Neural cell (in vitro differentiated cells): Measurements from ENCODE around the gene MYO18B. TPM values are rescaled to one million over a fixed set of nuclear protein-coding genes. Genes with fewer than 3 reads are reported as not detected.

ENCODE experiments used
- H2AFZ ChIP-seq: fragments of 200-600, 300-800 bp; sonication (generic), shearing (Covaris generic); 2 replicates; pipeline ENCODE4 v1.6.0; 2014; ENCODE audit warnings: low read depth, mild to moderate bottlenecking, antibody characterized with exemption, low read length, moderate library complexity
- H3F3A ChIP-seq: fragments of 200-600 bp; shearing (Covaris generic); 2 replicates; pipeline ENCODE4 v1.6.1; 2016; ENCODE audit warnings: mild to moderate bottlenecking, moderate library complexity, mixed read lengths, antibody characterized with exemption, low read length; ENCODE audit not compliant: insufficient read depth, poor library complexity, severe bottlenecking
- H3K27ac ChIP-seq: fragments of 200-600, 300-800 bp; sonication (generic), shearing (Covaris generic); 2 replicates; pipeline ENCODE4 v1.5.1; 2014; ENCODE audit warnings: mild to moderate bottlenecking, low read length, moderate library complexity
- H3K27me3 ChIP-seq: fragments of 300-800, 200-600 bp; sonication (generic), shearing (Covaris generic); 2 replicates; pipeline ENCODE4 v1.6.0; 2014; ENCODE audit warnings: mild to moderate bottlenecking, low read depth, low read length, moderate library complexity; ENCODE audit not compliant: insufficient read depth
- H3K36me3 ChIP-seq: fragments of 300-800, 200-600 bp; sonication (generic), shearing (Covaris generic); 2 replicates; pipeline ENCODE4 v1.5.1; 2014; ENCODE audit warnings: mild to moderate bottlenecking, antibody characterized with exemption, low read length, moderate library complexity; ENCODE audit not compliant: insufficient read depth
- H3K4me2 ChIP-seq: fragments of 300-800, 200-600 bp; sonication (generic), shearing (Covaris generic); 2 replicates; pipeline ENCODE4 v1.6.0; 2014; ENCODE audit warnings: mild to moderate bottlenecking, low read length
- H3K4me3 ChIP-seq: fragments of 300-800, 200-600 bp; sonication (generic), shearing (Covaris generic); 2 replicates; pipeline ENCODE4 v1.5.1; 2014; ENCODE audit warnings: mild to moderate bottlenecking, low read length, moderate library complexity
- H3K79me2 ChIP-seq: fragments of 200-600 bp; shearing (Covaris generic); replicated peaks from 2 replicates; pipeline ENCODE4 v1.6.0; 2014; ENCODE audit warnings: mild to moderate bottlenecking, low read length, moderate library complexity; ENCODE audit not compliant: insufficient read depth
- H3K9ac ChIP-seq: fragments of 300-800, 200-600 bp; sonication (generic), shearing (Covaris generic); 2 replicates; pipeline ENCODE4 v1.6.1; 2016; ENCODE audit warnings: mild to moderate bottlenecking, low read length, mixed read lengths
- H3K9me2 ChIP-seq: fragments of 200-600 bp; shearing (Covaris generic); 2 replicates; pipeline ENCODE4 v1.6.1; 2016; ENCODE audit warnings: mild to moderate bottlenecking, low read length, mixed read lengths; ENCODE audit not compliant: insufficient read depth
- H3K9me3 ChIP-seq: fragments of 200-600, 300-800 bp; sonication (generic), shearing (Covaris generic); 2 replicates; pipeline ENCODE4 v1.6.1; 2016; ENCODE audit warnings: mild to moderate bottlenecking, mixed run types, low read length, moderate library complexity, mixed read lengths
- H4K20me1 ChIP-seq: fragments of 200-600 bp; shearing (Covaris generic); 2 replicates; pipeline ENCODE4 v1.6.1; 2016; ENCODE audit warnings: mild to moderate bottlenecking, mixed run types; ENCODE audit not compliant: insufficient read depth
- EP300 ChIP-seq: fragments of 450-650 bp; conservative IDR thresholded peaks from 2 replicates; pipeline ENCODE4 v1.6.1; 2014; ENCODE audit warnings: antibody characterized with exemption, mild to moderate bottlenecking, moderate library complexity; ENCODE audit not compliant: poor library complexity, severe bottlenecking
- EZH2 ChIP-seq: fragments of 200-600, 300-800 bp; shearing (Covaris generic), sonication (generic); IDR thresholded peaks from 2 replicates; pipeline ENCODE4 v1.6.1; 2014; ENCODE audit warnings: antibody characterized with exemption, low read length, borderline replicate concordance, mild to moderate bottlenecking; ENCODE audit not compliant: insufficient read depth, poor library complexity, severe bottlenecking
- MXI1 ChIP-seq: fragments of 450-650 bp; conservative IDR thresholded peaks from 2 replicates; pipeline ENCODE4 v1.6.1; 2014; ENCODE audit warnings: antibody characterized with exemption, mild to moderate bottlenecking; ENCODE audit not compliant: poor library complexity, severe bottlenecking
- POLR2AphosphoS5 ChIP-seq: IDR thresholded peaks from 2 replicates; pipeline ENCODE4 v1.6.1; 2012
- RAD21 ChIP-seq: fragments of 450-650 bp; conservative IDR thresholded peaks from 2 replicates; pipeline ENCODE4 v1.6.1; 2014; ENCODE audit warnings: antibody characterized with exemption, mild to moderate bottlenecking, moderate library complexity
- SMC3 ChIP-seq: fragments of 450-650 bp; conservative IDR thresholded peaks from 2 replicates; pipeline ENCODE4 v1.6.1; 2014; ENCODE audit warnings: antibody characterized with exemption, mild to moderate bottlenecking, moderate library complexity; ENCODE audit not compliant: poor library complexity
- TAF1 ChIP-seq: IDR thresholded peaks from 2 replicates; pipeline ENCODE4 v1.6.1; 2012; ENCODE audit warnings: low read depth
- polyA plus RNA-seq: library from polyadenylated mRNA; depleted of rRNA; stranded (reverse); fragments of >200 nt; gene quantifications from 2 replicates; pipeline ENCODE4 v1.2.3, GENCODE V29; 2014
- TF ChIP-seq, protein P1 (sequence below): fragments of 450-650 bp; IDR thresholded peaks from 2 replicates; pipeline ENCODE4 v1.5.1; 2014; ENCODE audit warnings: antibody characterized with exemption, mild to moderate bottlenecking, moderate library complexity; ENCODE audit not compliant: poor library complexity, severe bottlenecking
- TF ChIP-seq, protein P2 (sequence below): IDR thresholded peaks from 2 replicates; pipeline ENCODE4 v1.6.1; 2012; ENCODE audit warnings: borderline replicate concordance

The MYO18B gene
- polyA plus RNA-seq, 1 donor from 2014 or later, result 0.71 TPM

DNA sequence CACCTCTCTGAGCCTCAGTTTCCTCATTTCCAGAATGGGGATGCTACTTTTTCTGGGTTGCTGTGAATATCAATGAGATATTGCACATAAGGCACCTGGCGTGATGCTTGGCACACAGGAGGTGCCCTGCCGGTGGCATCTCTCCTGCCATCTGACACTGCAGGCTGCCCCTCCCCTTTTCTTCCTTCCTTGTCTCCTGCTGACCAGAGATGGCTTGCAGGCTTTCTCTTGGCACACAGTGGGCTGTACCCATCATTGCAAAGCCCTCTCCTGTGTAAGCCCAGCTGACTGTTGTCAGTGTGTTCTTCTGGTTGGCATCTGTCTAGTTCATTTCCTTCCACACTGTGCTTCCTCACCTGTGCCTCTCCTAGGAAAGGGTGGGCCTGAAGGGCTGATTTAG lies 91.7 kb downstream of the MYO18B start:
- H3K79me2 ChIP-seq, result no peaks in the 10 kb centered on the region
- no peaks in the 10 kb centered on the region for H3K27me3 ChIP-seq
- H3K4me3 ChIP-seq, result no peak overlapping the region
- H3F3A ChIP-seq, result no peaks in the 10 kb centered on the region
- H2AFZ ChIP-seq, result no peak overlapping the region
- H3K36me3 ChIP-seq, result no peaks in the 10 kb centered on the region
- no peak overlapping the region for H3K27ac ChIP-seq
- TF ChIP-seq EP300 (no peak), MXI1 (no peak), SMC3 (no peak), TAF1 (no peak), POLR2AphosphoS5 (no peak), RAD21 (no peak), EZH2 (no peak)
- TF ChIP-seq, protein P1, sequence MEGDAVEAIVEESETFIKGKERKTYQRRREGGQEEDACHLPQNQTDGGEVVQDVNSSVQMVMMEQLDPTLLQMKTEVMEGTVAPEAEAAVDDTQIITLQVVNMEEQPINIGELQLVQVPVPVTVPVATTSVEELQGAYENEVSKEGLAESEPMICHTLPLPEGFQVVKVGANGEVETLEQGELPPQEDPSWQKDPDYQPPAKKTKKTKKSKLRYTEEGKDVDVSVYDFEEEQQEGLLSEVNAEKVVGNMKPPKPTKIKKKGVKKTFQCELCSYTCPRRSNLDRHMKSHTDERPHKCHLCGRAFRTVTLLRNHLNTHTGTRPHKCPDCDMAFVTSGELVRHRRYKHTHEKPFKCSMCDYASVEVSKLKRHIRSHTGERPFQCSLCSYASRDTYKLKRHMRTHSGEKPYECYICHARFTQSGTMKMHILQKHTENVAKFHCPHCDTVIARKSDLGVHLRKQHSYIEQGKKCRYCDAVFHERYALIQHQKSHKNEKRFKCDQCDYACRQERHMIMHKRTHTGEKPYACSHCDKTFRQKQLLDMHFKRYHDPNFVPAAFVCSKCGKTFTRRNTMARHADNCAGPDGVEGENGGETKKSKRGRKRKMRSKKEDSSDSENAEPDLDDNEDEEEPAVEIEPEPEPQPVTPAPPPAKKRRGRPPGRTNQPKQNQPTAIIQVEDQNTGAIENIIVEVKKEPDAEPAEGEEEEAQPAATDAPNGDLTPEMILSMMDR, result no peak
- TF ChIP-seq, protein P2, sequence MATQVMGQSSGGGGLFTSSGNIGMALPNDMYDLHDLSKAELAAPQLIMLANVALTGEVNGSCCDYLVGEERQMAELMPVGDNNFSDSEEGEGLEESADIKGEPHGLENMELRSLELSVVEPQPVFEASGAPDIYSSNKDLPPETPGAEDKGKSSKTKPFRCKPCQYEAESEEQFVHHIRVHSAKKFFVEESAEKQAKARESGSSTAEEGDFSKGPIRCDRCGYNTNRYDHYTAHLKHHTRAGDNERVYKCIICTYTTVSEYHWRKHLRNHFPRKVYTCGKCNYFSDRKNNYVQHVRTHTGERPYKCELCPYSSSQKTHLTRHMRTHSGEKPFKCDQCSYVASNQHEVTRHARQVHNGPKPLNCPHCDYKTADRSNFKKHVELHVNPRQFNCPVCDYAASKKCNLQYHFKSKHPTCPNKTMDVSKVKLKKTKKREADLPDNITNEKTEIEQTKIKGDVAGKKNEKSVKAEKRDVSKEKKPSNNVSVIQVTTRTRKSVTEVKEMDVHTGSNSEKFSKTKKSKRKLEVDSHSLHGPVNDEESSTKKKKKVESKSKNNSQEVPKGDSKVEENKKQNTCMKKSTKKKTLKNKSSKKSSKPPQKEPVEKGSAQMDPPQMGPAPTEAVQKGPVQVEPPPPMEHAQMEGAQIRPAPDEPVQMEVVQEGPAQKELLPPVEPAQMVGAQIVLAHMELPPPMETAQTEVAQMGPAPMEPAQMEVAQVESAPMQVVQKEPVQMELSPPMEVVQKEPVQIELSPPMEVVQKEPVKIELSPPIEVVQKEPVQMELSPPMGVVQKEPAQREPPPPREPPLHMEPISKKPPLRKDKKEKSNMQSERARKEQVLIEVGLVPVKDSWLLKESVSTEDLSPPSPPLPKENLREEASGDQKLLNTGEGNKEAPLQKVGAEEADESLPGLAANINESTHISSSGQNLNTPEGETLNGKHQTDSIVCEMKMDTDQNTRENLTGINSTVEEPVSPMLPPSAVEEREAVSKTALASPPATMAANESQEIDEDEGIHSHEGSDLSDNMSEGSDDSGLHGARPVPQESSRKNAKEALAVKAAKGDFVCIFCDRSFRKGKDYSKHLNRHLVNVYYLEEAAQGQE, result no peak
- H4K20me1 ChIP-seq, result no peaks in the 10 kb centered on the region
- H3K9ac ChIP-seq, result no peak overlapping the region
- H3K9me2 ChIP-seq, result no peaks in the 10 kb centered on the region
- no peaks in the 10 kb centered on the region for H3K9me3 ChIP-seq
- H3K4me2 ChIP-seq, result no peak overlapping the region

DNA sequence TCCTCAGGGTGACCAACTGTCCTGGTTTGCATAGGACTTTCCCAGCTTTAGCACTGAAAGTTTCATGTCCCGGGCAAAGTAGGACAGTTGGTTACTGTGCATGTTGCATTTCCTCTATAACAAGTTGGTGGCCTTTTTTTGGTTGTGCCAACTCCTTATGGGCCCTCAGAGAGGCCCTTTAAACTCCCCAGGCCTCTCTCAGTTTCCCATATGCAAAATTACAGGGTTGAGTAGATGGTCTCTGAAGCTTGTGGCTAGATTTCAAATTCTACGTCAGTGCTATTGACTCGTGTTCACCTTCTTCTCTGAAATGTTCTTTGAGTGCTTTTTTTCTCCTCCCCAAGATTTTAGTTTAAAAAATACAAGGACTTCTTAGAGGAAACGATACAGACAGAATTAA lies 92.5 kb downstream of the MYO18B start:
- no peaks in the 10 kb centered on the region for H3K36me3 ChIP-seq
- H3K27me3 ChIP-seq, result no peaks in the 10 kb centered on the region
- no peak overlapping the region for H3K27ac ChIP-seq
- H3F3A ChIP-seq, result no peaks in the 10 kb centered on the region
- H4K20me1 ChIP-seq, result no peaks in the 10 kb centered on the region
- no peak overlapping the region for H3K9ac ChIP-seq
- H2AFZ ChIP-seq, result no peak overlapping the region
- H3K4me3 ChIP-seq, result no peak overlapping the region
- no peak overlapping the region for H3K4me2 ChIP-seq
- H3K9me3 ChIP-seq, result no peaks in the 10 kb centered on the region
- TF ChIP-seq POLR2AphosphoS5 (no peak), EZH2 (no peak)
- H3K79me2 ChIP-seq, result no peaks in the 10 kb centered on the region
- H3K9me2 ChIP-seq, result no peaks in the 10 kb centered on the region

DNA sequence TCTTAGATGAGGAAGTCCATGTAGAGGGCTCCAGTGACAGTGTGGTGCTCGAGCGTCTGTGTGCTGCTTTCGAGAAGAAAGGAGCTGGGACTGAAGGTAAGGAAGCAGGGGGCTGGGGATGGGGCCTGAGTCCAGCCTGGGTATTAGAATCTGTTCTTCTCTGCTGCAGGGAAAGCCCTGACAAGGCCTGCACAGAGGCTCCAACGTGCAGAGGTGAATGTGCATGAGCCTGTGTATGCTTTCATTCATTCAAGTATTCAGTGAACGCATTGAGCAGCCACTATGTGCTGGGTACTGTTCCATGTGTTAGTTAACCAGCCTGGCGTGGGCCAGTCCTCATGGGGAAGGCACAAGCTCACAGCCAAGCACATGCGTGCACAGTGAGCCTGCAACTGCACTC lies 93.4 kb downstream of the MYO18B start:
- Histone ChIP-seq H3K27me3 (no peaks in the 10 kb centered on the region), H3K79me2 (no peaks in the 10 kb centered on the region), H3K9me3 (no peaks in the 10 kb centered on the region), H2AFZ (no peak overlapping the region), H3K4me3 (no peak overlapping the region), H3K9ac (no peak overlapping the region), H3K27ac (no peak overlapping the region), H3K9me2 (no peaks in the 10 kb centered on the region), H3K36me3 (no peaks in the 10 kb centered on the region), H3F3A (no peaks in the 10 kb centered on the region), H3K4me2 (no peak overlapping the region), H4K20me1 (no peaks in the 10 kb centered on the region)
- TF ChIP-seq RAD21 (no peak), TAF1 (no peak), SMC3 (no peak), EP300 (no peak), MXI1 (no peak), EZH2 (no peak), POLR2AphosphoS5 (no peak)
- TF ChIP-seq, protein P1, result no peak
- TF ChIP-seq, protein P2, result no peak
